HCT116 (cell line): ENCODE results near the gene EIF5B.

Experiments
- CEBPB ChIP-seq: IDR thresholded peaks from 2 replicates; pipeline ENCODE4 v1.6.1; 2012; ENCODE audit warnings: low read depth
- EGR1 ChIP-seq: IDR thresholded peaks from 2 replicates; pipeline ENCODE4 v1.6.1; 2012; ENCODE audit warnings: low read depth
- TF ChIP-seq, protein P1 (sequence below), 3 experiments: fragments of 200-600 bp in 1 of 3; sonication (generic) in 1 of 3; IDR thresholded peaks in 2 of 3; conservative IDR thresholded peaks in 1 of 3; 2 replicates each; pipeline ENCODE4 v1.5.1; 2012 to 2017; ENCODE audit warnings: low read depth in 2 of 3, low read length in 2 of 3, antibody characterized with exemption in 1 of 3, borderline replicate concordance in 1 of 3, control low read depth in 1 of 3, mild to moderate bottlenecking in 1 of 3, mixed read lengths in 1 of 3, mixed run types in 1 of 3, moderate library complexity in 1 of 3; ENCODE audit not compliant: insufficient read depth in 1 of 3
- TF ChIP-seq, protein P2 (sequence below): IDR thresholded peaks from 2 replicates; pipeline ENCODE4 v1.6.1; 2012
- TF ChIP-seq, protein P3 (sequence below): IDR thresholded peaks from 2 replicates; pipeline ENCODE4 v1.6.1; 2012

DNA sequence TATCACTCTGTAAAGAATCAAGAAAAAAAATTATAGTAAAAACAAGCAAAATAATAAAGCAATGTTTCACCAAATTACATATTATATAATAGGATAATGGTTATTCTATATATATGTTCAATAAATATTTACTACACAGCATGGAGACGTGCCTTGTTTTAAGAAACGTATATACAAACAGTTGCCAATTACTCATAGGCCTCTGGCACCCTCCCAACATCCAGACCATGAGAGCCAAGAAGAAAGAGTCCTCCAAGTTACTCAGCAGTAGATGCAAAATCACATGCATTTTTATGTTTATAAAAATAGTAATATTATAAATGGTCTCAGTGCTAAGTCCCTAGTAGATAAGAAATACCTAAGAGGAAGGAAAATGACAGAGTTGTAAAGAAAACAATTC lies 87.8 kb downstream of the EIF5B start:
- TF ChIP-seq, protein P1, sequence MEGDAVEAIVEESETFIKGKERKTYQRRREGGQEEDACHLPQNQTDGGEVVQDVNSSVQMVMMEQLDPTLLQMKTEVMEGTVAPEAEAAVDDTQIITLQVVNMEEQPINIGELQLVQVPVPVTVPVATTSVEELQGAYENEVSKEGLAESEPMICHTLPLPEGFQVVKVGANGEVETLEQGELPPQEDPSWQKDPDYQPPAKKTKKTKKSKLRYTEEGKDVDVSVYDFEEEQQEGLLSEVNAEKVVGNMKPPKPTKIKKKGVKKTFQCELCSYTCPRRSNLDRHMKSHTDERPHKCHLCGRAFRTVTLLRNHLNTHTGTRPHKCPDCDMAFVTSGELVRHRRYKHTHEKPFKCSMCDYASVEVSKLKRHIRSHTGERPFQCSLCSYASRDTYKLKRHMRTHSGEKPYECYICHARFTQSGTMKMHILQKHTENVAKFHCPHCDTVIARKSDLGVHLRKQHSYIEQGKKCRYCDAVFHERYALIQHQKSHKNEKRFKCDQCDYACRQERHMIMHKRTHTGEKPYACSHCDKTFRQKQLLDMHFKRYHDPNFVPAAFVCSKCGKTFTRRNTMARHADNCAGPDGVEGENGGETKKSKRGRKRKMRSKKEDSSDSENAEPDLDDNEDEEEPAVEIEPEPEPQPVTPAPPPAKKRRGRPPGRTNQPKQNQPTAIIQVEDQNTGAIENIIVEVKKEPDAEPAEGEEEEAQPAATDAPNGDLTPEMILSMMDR (IDR thresholded peaks at IDR 0.05 in 2 of 3, conservative IDR thresholded peaks at IDR 0.05 in 1 of 3; ENCODE audit: borderline replicate concordance in 1 of 3, insufficient read depth in 1 of 3, low read depth in 2 of 3, low read length in 2 of 3), result no peak
- TF ChIP-seq EGR1 (no peak), CEBPB (no peak)
- TF ChIP-seq, protein P2, sequence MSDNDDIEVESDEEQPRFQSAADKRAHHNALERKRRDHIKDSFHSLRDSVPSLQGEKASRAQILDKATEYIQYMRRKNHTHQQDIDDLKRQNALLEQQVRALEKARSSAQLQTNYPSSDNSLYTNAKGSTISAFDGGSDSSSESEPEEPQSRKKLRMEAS, result no peak
- TF ChIP-seq, protein P3, sequence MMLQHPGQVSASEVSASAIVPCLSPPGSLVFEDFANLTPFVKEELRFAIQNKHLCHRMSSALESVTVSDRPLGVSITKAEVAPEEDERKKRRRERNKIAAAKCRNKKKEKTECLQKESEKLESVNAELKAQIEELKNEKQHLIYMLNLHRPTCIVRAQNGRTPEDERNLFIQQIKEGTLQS, result no peak
